K562 (cell line): ENCODE results near the gene AMDHD1.

Source experiments
- BCLAF1 ChIP-seq, 2 experiments: fragments of 450-650 bp in 1 of 2; IDR thresholded peaks; 2 replicates each; pipeline ENCODE4 v1.6.1; 2011 to 2017; ENCODE audit warnings: low read depth in 2 of 2, antibody characterized with exemption in 1 of 2, borderline replicate concordance in 1 of 2, low read length in 1 of 2, mild to moderate bottlenecking in 1 of 2, mixed read lengths in 1 of 2; ENCODE audit not compliant: control insufficient read depth in 1 of 2
- CREB1 ChIP-seq, 2 experiments: sonication (generic) in 1 of 2; formaldehyde crosslinking in 1 of 2; IDR thresholded peaks; 2 replicates each; pipeline versions ENCODE4 v1.6.1 to v1.8.0; 2012 to 2022; ENCODE audit warnings: inconsistent platforms in 1 of 2, mild to moderate bottlenecking in 1 of 2, missing genetic modification reagents in 1 of 2, moderate library complexity in 1 of 2
- CTCF ChIP-seq, 3 experiments: IDR thresholded peaks in 2 of 3; conservative IDR thresholded peaks in 1 of 3; 2 replicates each; pipeline ENCODE4 v1.5.1; 2011 to 2012; ENCODE audit warnings: low read length in 3 of 3, mild to moderate bottlenecking in 3 of 3, control low read depth in 2 of 3, improper control_type of control experiment in 1 of 3, inconsistent platforms in 1 of 3, low read depth in 1 of 3, mixed read lengths in 1 of 3, moderate library complexity in 1 of 3; ENCODE audit not compliant: insufficient read depth in 2 of 3
- E2F1 ChIP-seq: sonication (generic); formaldehyde crosslinking; IDR thresholded peaks from 2 replicates; pipeline ENCODE4 v1.8.1; 2023; ENCODE audit warnings: mild to moderate bottlenecking, missing genetic modification reagents, moderate library complexity
- E2F4 ChIP-seq: sonication (generic); formaldehyde crosslinking; IDR thresholded peaks from 2 replicates; pipeline ENCODE4 v1.8.0; 2022; ENCODE audit warnings: mild to moderate bottlenecking, low read depth, missing genetic modification reagents
- FOS ChIP-seq: IDR thresholded peaks from 3 replicates; pipeline ENCODE4 v1.6.1; 2011; ENCODE audit not compliant: insufficient read length; ENCODE audit errors: extremely low read depth
- IRF1 ChIP-seq: sonication (generic); formaldehyde crosslinking; IDR thresholded peaks from 2 replicates; pipeline ENCODE4 v1.8.0; 2022; ENCODE audit warnings: missing genetic modification reagents, mild to moderate bottlenecking, borderline replicate concordance
- JUN ChIP-seq, 2 experiments: sonication (generic) in 1 of 2; formaldehyde crosslinking in 1 of 2; IDR thresholded peaks; 2 replicates each; pipeline versions ENCODE4 v1.6.1 to v1.8.0; 2012 to 2022; ENCODE audit warnings: borderline replicate concordance in 2 of 2, mild to moderate bottlenecking in 2 of 2, improper control_type of control experiment in 1 of 2, low read depth in 1 of 2, low read length in 1 of 2, missing genetic modification reagents in 1 of 2
- MYC ChIP-seq, 2 experiments: fragments of 250-450 bp in 1 of 2; sonication (Bioruptor Pico) in 1 of 2; IDR thresholded peaks; 2 replicates each; pipeline versions ENCODE4 v1.5.1 to v1.6.1; 2012 to 2021; ENCODE audit warnings: low read depth in 2 of 2, borderline replicate concordance in 1 of 2, improper control_type of control experiment in 1 of 2, low read length in 1 of 2, mild to moderate bottlenecking in 1 of 2, moderate library complexity in 1 of 2
- NKRF ChIP-seq: fragments of 450-650 bp; IDR thresholded peaks from 2 replicates; pipeline ENCODE4 v1.6.1; 2016; ENCODE audit warnings: borderline replicate concordance
- ZNF449 ChIP-seq: fragments of 250-450 bp; sonication (Bioruptor Pico); IDR thresholded peaks from 2 replicates; pipeline ENCODE4 v1.8.0; 2022; ENCODE audit warnings: moderate library complexity, mild to moderate bottlenecking, inconsistent platforms

GRCh38 chr12:95970905-95971304 lies 27.8 kb downstream of the AMDHD1 start:
- TF ChIP-seq CTCF (IDR thresholded peaks at IDR 0.05 in 2 of 3, conservative IDR thresholded peaks at IDR 0.05 in 1 of 3; ENCODE audit: insufficient read depth in 2 of 3, low read depth in 1 of 3, low read length in 3 of 3) (no peak), IRF1 (CRISPR knock-in tag) (no peak), CREB1 (IDR thresholded peaks at IDR 0.05) (no peak), CREB1 (CRISPR knock-in tag; IDR thresholded peaks at IDR 0.05) (no peak), E2F4 (CRISPR knock-in tag) (no peak), FOS (no peak), ZNF449 (CRISPR knock-in tag) (no peak), BCLAF1 (IDR thresholded peaks at IDR 0.05; ENCODE audit: borderline replicate concordance in 1 of 2, control insufficient read depth in 1 of 2, low read depth in 2 of 2, low read length in 1 of 2) (no peak), NKRF (no peak), JUN (IDR thresholded peaks at IDR 0.05; ENCODE audit: borderline replicate concordance, low read depth, low read length) (no peak), JUN (CRISPR knock-in tag; IDR thresholded peaks at IDR 0.05; ENCODE audit: borderline replicate concordance) (no peak), E2F1 (CRISPR knock-in tag) (no peak), MYC (IDR thresholded peaks at IDR 0.05; ENCODE audit: low read depth, low read length) (no peak), MYC (CRISPR knock-in tag; IDR thresholded peaks at IDR 0.05; ENCODE audit: borderline replicate concordance, low read depth) (no peak)
